IMR-90 (cell line): ENCODE results near the gene LDB2.

Experiments used
- CEBPB ChIP-seq: IDR thresholded peaks from 2 replicates; pipeline ENCODE4 v1.6.1; 2012; ENCODE audit warnings: low read depth, low read length, improper control_type of control experiment
- MXI1 ChIP-seq: IDR thresholded peaks from 2 replicates; pipeline ENCODE4 v1.6.1; 2012; ENCODE audit warnings: low read depth, mild to moderate bottlenecking, low read length, moderate library complexity, borderline replicate concordance
- POLR2A ChIP-seq: IDR thresholded peaks from 2 replicates; pipeline ENCODE4 v1.6.1; 2012; ENCODE audit warnings: mild to moderate bottlenecking, low read depth, low read length
- RAD21 ChIP-seq: IDR thresholded peaks from 2 replicates; pipeline ENCODE4 v1.6.1; 2012; ENCODE audit warnings: low read length, improper control_type of control experiment
- SMC3 ChIP-seq: fragments of 150-350 bp; IDR thresholded peaks from 2 replicates; pipeline ENCODE4 v1.6.1; 2016; ENCODE audit warnings: low read depth, mild to moderate bottlenecking, antibody characterized with exemption, low read length, moderate library complexity
- TF ChIP-seq, protein P1 (sequence below): conservative IDR thresholded peaks from 2 replicates; pipeline ENCODE4 v1.5.1; 2012; ENCODE audit warnings: mild to moderate bottlenecking, low read depth, low read length, improper control_type of control experiment
- TF ChIP-seq, protein P2 (sequence below): fragments of 150-350 bp; IDR thresholded peaks from 2 replicates; pipeline ENCODE4 v1.6.1; 2017; ENCODE audit warnings: mild to moderate bottlenecking, antibody characterized with exemption, low read length, low read depth

DNA sequence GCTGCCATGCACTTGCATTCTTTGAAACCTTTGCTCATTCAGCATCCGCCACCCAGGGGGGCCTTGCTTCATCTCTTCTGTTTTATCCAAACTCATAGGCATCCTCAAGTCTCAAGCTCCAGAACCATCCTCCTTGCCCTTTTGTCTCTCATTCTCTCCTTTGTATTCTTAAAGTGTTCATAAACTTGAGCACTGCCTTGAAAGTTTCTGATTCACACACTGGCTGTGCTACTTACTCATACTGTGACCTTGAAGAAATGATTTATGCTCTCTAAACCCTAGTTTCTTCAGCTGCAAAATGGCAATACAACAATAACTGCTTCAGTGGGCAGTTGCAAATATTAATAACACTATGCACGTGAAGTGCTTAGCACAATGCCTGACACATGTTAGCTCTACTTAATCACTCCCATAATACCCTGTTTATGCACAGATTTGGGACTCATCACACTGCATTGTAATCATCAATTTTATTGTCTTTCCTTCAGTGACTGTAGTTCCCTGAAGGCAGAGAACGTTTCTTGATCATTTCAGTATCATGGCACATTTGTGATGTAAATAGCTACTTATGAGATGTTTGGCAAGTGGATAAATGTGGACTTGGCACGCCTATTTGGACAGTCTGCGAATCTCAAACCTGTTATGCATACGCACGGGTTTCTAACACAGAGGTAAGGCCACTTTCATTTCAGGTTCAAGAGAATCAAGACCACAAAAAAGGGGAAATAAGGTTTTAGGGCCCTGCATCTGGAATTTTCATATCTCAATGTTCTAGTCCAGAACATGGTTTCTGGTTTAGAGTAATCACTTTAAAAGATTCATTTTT is 291.0 kb downstream of the LDB2 start:
- TF ChIP-seq MXI1 (no peak), POLR2A (no peak), RAD21 (no peak), SMC3 (no peak), CEBPB (no peak)
- TF ChIP-seq, protein P1, sequence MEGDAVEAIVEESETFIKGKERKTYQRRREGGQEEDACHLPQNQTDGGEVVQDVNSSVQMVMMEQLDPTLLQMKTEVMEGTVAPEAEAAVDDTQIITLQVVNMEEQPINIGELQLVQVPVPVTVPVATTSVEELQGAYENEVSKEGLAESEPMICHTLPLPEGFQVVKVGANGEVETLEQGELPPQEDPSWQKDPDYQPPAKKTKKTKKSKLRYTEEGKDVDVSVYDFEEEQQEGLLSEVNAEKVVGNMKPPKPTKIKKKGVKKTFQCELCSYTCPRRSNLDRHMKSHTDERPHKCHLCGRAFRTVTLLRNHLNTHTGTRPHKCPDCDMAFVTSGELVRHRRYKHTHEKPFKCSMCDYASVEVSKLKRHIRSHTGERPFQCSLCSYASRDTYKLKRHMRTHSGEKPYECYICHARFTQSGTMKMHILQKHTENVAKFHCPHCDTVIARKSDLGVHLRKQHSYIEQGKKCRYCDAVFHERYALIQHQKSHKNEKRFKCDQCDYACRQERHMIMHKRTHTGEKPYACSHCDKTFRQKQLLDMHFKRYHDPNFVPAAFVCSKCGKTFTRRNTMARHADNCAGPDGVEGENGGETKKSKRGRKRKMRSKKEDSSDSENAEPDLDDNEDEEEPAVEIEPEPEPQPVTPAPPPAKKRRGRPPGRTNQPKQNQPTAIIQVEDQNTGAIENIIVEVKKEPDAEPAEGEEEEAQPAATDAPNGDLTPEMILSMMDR, result no peak
- TF ChIP-seq, protein P2, sequence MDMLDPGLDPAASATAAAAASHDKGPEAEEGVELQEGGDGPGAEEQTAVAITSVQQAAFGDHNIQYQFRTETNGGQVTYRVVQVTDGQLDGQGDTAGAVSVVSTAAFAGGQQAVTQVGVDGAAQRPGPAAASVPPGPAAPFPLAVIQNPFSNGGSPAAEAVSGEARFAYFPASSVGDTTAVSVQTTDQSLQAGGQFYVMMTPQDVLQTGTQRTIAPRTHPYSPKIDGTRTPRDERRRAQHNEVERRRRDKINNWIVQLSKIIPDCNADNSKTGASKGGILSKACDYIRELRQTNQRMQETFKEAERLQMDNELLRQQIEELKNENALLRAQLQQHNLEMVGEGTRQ, result no peak
